HCT116 (cell line): ENCODE results near the gene LMNTD2. TPM values are rescaled to one million over a fixed set of nuclear protein-coding genes. Genes with fewer than 3 reads are reported as not detected.

Source experiments
- ATAC-seq: fragments of 200-7000 bp; cut with Tn5 transposase; 2 replicates; pipeline ENCODE4 v1.9.1; 2020; ENCODE audit warnings: mild to moderate bottlenecking, moderate library complexity
- BruUV-seq: library from RNA; stranded (reverse); fragments of 400-500 nt; replicated peaks from 2 replicates; lab custom pipeline; 2021; lab: Mats Ljungman, UMichigan
- CTCF ChIA-PET: fragments of 300-600 bp; sonication (Branson Sonifier 250); formaldehyde crosslinking; loops from one replicate; lab custom pipeline; 2021; ENCODE audit warnings: antibody characterized with exemption; lab: Charles Lee
- POLR2A ChIA-PET: fragments of 300-600, 350-600 bp; sonication (Branson Sonifier 250); formaldehyde crosslinking; loops from one replicate; lab custom pipeline; 2021; ENCODE audit warnings: antibody characterized with exemption; lab: Charles Lee
- RAD21 ChIA-PET, 2 experiments: fragments of 300-600 bp; sonication (Branson Sonifier 250); formaldehyde crosslinking; loops; one replicate each; lab custom pipeline; 2023; ENCODE audit warnings: low total read pairs in 2 of 2; ENCODE audit not compliant: uncharacterized antibody in 2 of 2, unreplicated experiment in 2 of 2, low non-redundant PET in 1 of 2; lab: Charles Lee
- DNase-seq: peaks from one replicate; pipeline ENCODE4 v3.0.0-alpha.2; 2010; ENCODE audit warnings: low read depth, low spot score
- H2AFZ ChIP-seq: fragments of 200-600 bp; shearing (Covaris generic), sonication (generic); 2 replicates; pipeline ENCODE4 v1.6.1; 2017; ENCODE audit warnings: low read depth, mixed run types, mixed read lengths, antibody characterized with exemption, low read length; ENCODE audit not compliant: poor library complexity, severe bottlenecking
- H3K27ac ChIP-seq: 2 replicates; pipeline ENCODE4 v1.5.1; 2012; ENCODE audit warnings: low read depth, low read length
- H3K27me3 ChIP-seq: fragments of 200-600 bp; sonication (generic); 2 replicates; pipeline ENCODE4 v1.6.1; 2016; ENCODE audit warnings: mixed run types, low read length, mixed read lengths; ENCODE audit not compliant: insufficient read depth
- H3K36me3 ChIP-seq, 2 experiments: fragments of 200-500 bp in 1 of 2; fragments of 200-600 bp in 1 of 2; sonication (Bioruptor generic) in 1 of 2; sonication (generic) in 1 of 2; 2 replicates each; pipeline versions ENCODE4 v1.5.1 to v1.6.1; 2014 to 2016; ENCODE audit warnings: low read length in 2 of 2, inconsistent platforms in 1 of 2, mixed read lengths in 1 of 2, mixed run types in 1 of 2; ENCODE audit not compliant: insufficient read depth in 2 of 2, control insufficient read depth in 1 of 2
- H3K4me1 ChIP-seq, 2 experiments: fragments of 200-600 bp in 1 of 2; sonication (generic) in 1 of 2; 2 replicates each; pipeline versions ENCODE4 v1.5.1 to v1.6.1; 2012 to 2017; ENCODE audit warnings: low read length in 2 of 2, inconsistent platforms in 1 of 2, mild to moderate bottlenecking in 1 of 2, mixed read lengths in 1 of 2, mixed run types in 1 of 2, moderate library complexity in 1 of 2; ENCODE audit not compliant: insufficient read depth in 2 of 2, control insufficient read depth in 1 of 2
- H3K4me2 ChIP-seq: fragments of 200-600 bp; sonication (generic); 2 replicates; pipeline ENCODE4 v1.6.1; 2017; ENCODE audit warnings: mixed run types, low read length, mixed read lengths
- H3K4me3 ChIP-seq, 2 experiments: fragments of 200-600 bp in 1 of 2; sonication (generic) in 1 of 2; replicated peaks in 1 of 2; 2 replicates each; pipeline ENCODE4 v1.5.1; 2011 to 2016; ENCODE audit warnings: low read length in 2 of 2, control low read depth in 1 of 2, low read depth in 1 of 2, mild to moderate bottlenecking in 1 of 2, mixed read lengths in 1 of 2, mixed run types in 1 of 2
- H3K79me2 ChIP-seq: fragments of 200-600 bp; sonication (generic); 2 replicates; pipeline ENCODE4 v1.6.1; 2017; ENCODE audit warnings: mild to moderate bottlenecking, mixed run types, low read length, moderate library complexity, mixed read lengths; ENCODE audit not compliant: insufficient read depth
- H3K9ac ChIP-seq: fragments of 200-600 bp; sonication (generic); 2 replicates; pipeline ENCODE4 v1.6.1; 2016; ENCODE audit warnings: low read length, mixed read lengths
- H3K9me2 ChIP-seq: fragments of 200-600 bp; sonication (generic), shearing (Covaris generic); 2 replicates; pipeline ENCODE4 v1.6.1; 2017; ENCODE audit warnings: mixed run types, mild to moderate bottlenecking, moderate library complexity; ENCODE audit not compliant: insufficient read depth
- H3K9me3 ChIP-seq, 2 experiments: fragments of 200-500 bp in 1 of 2; fragments of 200-600 bp in 1 of 2; sonication (Bioruptor generic) in 1 of 2; sonication (generic) in 1 of 2; 2 replicates each; pipeline ENCODE4 v1.6.1; 2014 to 2017; ENCODE audit warnings: low read length in 2 of 2, mixed read lengths in 2 of 2, inconsistent platforms in 1 of 2, low read depth in 1 of 2, mild to moderate bottlenecking in 1 of 2, mixed run types in 1 of 2, moderate library complexity in 1 of 2; ENCODE audit not compliant: control insufficient read depth in 1 of 2, insufficient read depth in 1 of 2
- H4K20me1 ChIP-seq: fragments of 200-600 bp; sonication (generic), shearing (Covaris generic); 2 replicates; pipeline ENCODE4 v1.6.1; 2017; ENCODE audit warnings: mixed run types, mild to moderate bottlenecking, moderate library complexity; ENCODE audit not compliant: insufficient read depth
- CBX3 ChIP-seq: IDR thresholded peaks from 2 replicates; pipeline ENCODE4 v1.6.1; 2012; ENCODE audit warnings: low read depth
- CEBPB ChIP-seq: IDR thresholded peaks from 2 replicates; pipeline ENCODE4 v1.6.1; 2012; ENCODE audit warnings: low read depth
- EGR1 ChIP-seq: IDR thresholded peaks from 2 replicates; pipeline ENCODE4 v1.6.1; 2012; ENCODE audit warnings: low read depth
- ELF1 ChIP-seq: IDR thresholded peaks from 2 replicates; pipeline ENCODE4 v1.6.1; 2012; ENCODE audit warnings: low read depth, borderline replicate concordance
- EZH2 ChIP-seq: fragments of 200-600 bp; sonication (generic); IDR thresholded peaks from 2 replicates; pipeline ENCODE4 v1.6.1; 2017; ENCODE audit warnings: antibody characterized with exemption, mixed run types
- EZH2phosphoT487 ChIP-seq: fragments of 200-600 bp; IDR thresholded peaks from 2 replicates; pipeline ENCODE4 v1.6.1; 2018; ENCODE audit warnings: antibody characterized with exemption, borderline replicate concordance
- JUND ChIP-seq: IDR thresholded peaks from 2 replicates; pipeline ENCODE4 v1.6.1; 2012
- POLR2A ChIP-seq: IDR thresholded peaks from 2 replicates; pipeline ENCODE4 v1.7.0; 2011; ENCODE audit warnings: borderline replicate concordance; ENCODE audit not compliant: insufficient read depth, insufficient read length; ENCODE audit errors: extremely low read depth
- POLR2AphosphoS5 ChIP-seq: IDR thresholded peaks from 2 replicates; pipeline ENCODE4 v1.6.1; 2011; ENCODE audit warnings: mild to moderate bottlenecking, low read depth, low read length, moderate library complexity
- RAD21 ChIP-seq: IDR thresholded peaks from 2 replicates; pipeline ENCODE4 v1.6.1; 2012; ENCODE audit warnings: low read depth, mild to moderate bottlenecking
- REST ChIP-seq: IDR thresholded peaks from 2 replicates; pipeline ENCODE4 v1.6.1; 2012; ENCODE audit warnings: low read depth
- SIN3A ChIP-seq: IDR thresholded peaks from 2 replicates; pipeline ENCODE4 v1.6.1; 2012; ENCODE audit warnings: low read depth
- SRF ChIP-seq: IDR thresholded peaks from 2 replicates; pipeline ENCODE4 v1.6.1; 2012; ENCODE audit warnings: low read depth
- TCF7L2 ChIP-seq: IDR thresholded peaks from 2 replicates; pipeline ENCODE4 v1.7.0; 2011; ENCODE audit warnings: borderline replicate concordance, inconsistent platforms; ENCODE audit not compliant: insufficient read depth, insufficient read length; ENCODE audit errors: extremely low read depth
- YY1 ChIP-seq: IDR thresholded peaks from 2 replicates; pipeline ENCODE4 v1.6.1; 2011; ENCODE audit warnings: low read length, low read depth, moderate library complexity, mild to moderate bottlenecking; ENCODE audit not compliant: insufficient replicate concordance; ENCODE audit errors: extremely low read depth
- ZFX ChIP-seq: fragments of 450-650 bp; IDR thresholded peaks from 2 replicates; pipeline ENCODE4 v1.6.1; 2017
- intact Hi-C: fragments of 100-400 bp; cut with micrococcal nuclease; formaldehyde crosslinking; loops from 2 replicates; pipeline ENCODE4 v1.10.0; 2022
- total RNA-seq: library from RNA; stranded (reverse); gene quantifications from one replicate; pipeline ENCODE4 v1.2.1, GENCODE V29; 2021; ENCODE audit not compliant: unreplicated experiment
- TF ChIP-seq, protein P1 (sequence below): IDR thresholded peaks from 2 replicates; pipeline ENCODE4 v1.6.1; 2012
- TF ChIP-seq, protein P2 (sequence below): IDR thresholded peaks from 2 replicates; pipeline ENCODE4 v1.6.1; 2011; ENCODE audit warnings: mild to moderate bottlenecking, low read length, moderate library complexity; ENCODE audit not compliant: insufficient replicate concordance; ENCODE audit errors: extremely low read depth
- TF ChIP-seq, protein P3 (sequence below), 3 experiments: fragments of 200-600 bp in 1 of 3; sonication (generic) in 1 of 3; IDR thresholded peaks in 2 of 3; conservative IDR thresholded peaks in 1 of 3; 2 replicates each; pipeline ENCODE4 v1.5.1; 2012 to 2017; ENCODE audit warnings: low read depth in 2 of 3, low read length in 2 of 3, antibody characterized with exemption in 1 of 3, borderline replicate concordance in 1 of 3, control low read depth in 1 of 3, mild to moderate bottlenecking in 1 of 3, mixed read lengths in 1 of 3, mixed run types in 1 of 3, moderate library complexity in 1 of 3; ENCODE audit not compliant: insufficient read depth in 1 of 3

LMNTD2 gene
- total RNA-seq, 1 experiment from 2014 or later = 9.5 TPM

DNA sequence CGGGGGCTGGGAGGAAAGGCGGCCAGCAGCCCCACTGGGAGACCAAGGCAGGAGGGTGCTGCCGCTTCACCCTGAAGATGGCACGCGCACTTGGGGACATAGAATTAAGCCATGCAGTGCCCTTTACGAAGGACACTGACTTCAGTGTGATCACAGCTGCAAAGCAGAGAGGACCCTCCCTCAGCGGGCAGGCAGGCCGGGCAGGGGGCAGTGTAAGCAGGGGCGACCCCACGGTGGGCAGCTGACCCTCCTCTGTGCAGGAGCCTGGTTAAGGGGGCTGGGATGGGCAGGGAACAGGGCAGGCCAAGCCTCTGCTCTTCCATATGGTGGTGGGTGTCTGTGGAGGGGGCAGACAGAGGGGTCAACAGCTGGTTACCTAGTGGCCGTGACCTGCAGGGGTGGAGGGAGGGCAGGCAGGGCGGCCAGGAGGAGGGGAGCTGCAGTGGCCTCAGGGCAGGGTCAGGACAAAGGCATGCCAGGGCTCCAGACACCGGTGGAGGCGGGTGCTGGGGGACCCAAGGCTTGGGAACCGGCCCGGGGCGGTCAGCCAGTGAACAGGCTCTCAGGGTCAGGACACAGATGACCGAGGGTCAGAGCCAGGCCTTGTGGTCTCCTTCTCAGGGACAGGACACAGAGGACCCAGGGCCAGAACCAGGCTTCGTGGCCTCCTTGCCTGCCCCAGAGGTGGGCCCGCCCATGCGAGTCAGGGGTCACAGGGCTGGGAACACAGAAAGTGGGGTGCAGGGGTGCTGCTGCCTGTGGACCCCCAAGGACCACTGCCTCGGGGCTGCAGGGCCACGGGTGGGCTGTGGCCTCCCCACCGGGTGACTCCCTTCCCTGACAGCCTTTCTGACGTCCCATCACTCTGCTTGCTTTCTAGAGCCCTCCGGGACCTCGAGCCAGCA is 7.2 kb downstream of the LMNTD2 start:
- no peak overlapping the region; the same call in 1 of the 2 replicates for H3K27ac ChIP-seq
- H3K9me3 ChIP-seq = no peaks in the 10 kb centered on the region
- H2AFZ ChIP-seq = no peak overlapping the region
- H3K4me1 ChIP-seq = peaks cover 5 to 22% of the 10 kb centered on the region in 2 experiments; a peak in 3 of 4 replicates
- intact Hi-C loops = no loop called here
- no peak overlapping the region for H3K9ac ChIP-seq
- H4K20me1 ChIP-seq = no peaks in the 10 kb centered on the region
- no peaks in the 10 kb centered on the region for H3K9me2 ChIP-seq
- H3K4me2 ChIP-seq = no peak overlapping the region
- ChIA-PET POLR2A (no interaction called here), CTCF (no interaction called here), RAD21 (no interaction called here)
- H3K79me2 ChIP-seq = no peaks in the 10 kb centered on the region
- no TSS peak for BruUV-seq
- H3K27me3 ChIP-seq = no peaks in the 10 kb centered on the region
- H3K4me3 ChIP-seq = no peak overlapping the region
- no peak for DNase-seq
- TF ChIP-seq ELF1 (no peak), RAD21 (no peak), SRF (no peak), JUND (no peak), CBX3 (no peak), SIN3A (no peak), CEBPB (no peak), TCF7L2 (no peak), EZH2phosphoT487 (no peak), EZH2 (no peak), POLR2AphosphoS5 (no peak), EGR1 (no peak), POLR2A (no peak), ZFX (no peak), YY1 (no peak), REST (no peak)
- TF ChIP-seq, protein P1, sequence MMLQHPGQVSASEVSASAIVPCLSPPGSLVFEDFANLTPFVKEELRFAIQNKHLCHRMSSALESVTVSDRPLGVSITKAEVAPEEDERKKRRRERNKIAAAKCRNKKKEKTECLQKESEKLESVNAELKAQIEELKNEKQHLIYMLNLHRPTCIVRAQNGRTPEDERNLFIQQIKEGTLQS = no peak
- TF ChIP-seq, protein P2, sequence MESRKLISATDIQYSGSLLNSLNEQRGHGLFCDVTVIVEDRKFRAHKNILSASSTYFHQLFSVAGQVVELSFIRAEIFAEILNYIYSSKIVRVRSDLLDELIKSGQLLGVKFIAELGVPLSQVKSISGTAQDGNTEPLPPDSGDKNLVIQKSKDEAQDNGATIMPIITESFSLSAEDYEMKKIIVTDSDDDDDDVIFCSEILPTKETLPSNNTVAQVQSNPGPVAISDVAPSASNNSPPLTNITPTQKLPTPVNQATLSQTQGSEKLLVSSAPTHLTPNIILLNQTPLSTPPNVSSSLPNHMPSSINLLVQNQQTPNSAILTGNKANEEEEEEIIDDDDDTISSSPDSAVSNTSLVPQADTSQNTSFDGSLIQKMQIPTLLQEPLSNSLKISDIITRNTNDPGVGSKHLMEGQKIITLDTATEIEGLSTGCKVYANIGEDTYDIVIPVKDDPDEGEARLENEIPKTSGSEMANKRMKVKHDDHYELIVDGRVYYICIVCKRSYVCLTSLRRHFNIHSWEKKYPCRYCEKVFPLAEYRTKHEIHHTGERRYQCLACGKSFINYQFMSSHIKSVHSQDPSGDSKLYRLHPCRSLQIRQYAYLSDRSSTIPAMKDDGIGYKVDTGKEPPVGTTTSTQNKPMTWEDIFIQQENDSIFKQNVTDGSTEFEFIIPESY = no peak
- TF ChIP-seq, protein P3, sequence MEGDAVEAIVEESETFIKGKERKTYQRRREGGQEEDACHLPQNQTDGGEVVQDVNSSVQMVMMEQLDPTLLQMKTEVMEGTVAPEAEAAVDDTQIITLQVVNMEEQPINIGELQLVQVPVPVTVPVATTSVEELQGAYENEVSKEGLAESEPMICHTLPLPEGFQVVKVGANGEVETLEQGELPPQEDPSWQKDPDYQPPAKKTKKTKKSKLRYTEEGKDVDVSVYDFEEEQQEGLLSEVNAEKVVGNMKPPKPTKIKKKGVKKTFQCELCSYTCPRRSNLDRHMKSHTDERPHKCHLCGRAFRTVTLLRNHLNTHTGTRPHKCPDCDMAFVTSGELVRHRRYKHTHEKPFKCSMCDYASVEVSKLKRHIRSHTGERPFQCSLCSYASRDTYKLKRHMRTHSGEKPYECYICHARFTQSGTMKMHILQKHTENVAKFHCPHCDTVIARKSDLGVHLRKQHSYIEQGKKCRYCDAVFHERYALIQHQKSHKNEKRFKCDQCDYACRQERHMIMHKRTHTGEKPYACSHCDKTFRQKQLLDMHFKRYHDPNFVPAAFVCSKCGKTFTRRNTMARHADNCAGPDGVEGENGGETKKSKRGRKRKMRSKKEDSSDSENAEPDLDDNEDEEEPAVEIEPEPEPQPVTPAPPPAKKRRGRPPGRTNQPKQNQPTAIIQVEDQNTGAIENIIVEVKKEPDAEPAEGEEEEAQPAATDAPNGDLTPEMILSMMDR (IDR thresholded peaks at IDR 0.05 in 2 of 3, conservative IDR thresholded peaks at IDR 0.05 in 1 of 3; ENCODE audit: borderline replicate concordance in 1 of 3, insufficient read depth in 1 of 3, low read depth in 2 of 3, low read length in 2 of 3) = no peak
- no peak for ATAC-seq
- no peaks in the 10 kb centered on the region for H3K36me3 ChIP-seq
